ENCODE data around the gene REX1BD. TPM values are rescaled to one million over a fixed set of nuclear protein-coding genes. Genes with fewer than 3 reads are reported as not detected.

The REX1BD gene
- total and polyA plus RNA-seq, 8 donors = 20.4 to 52.1 (median 34.1) TPM

- ATAC-seq = no peak
- H3K9me3 ChIP-seq = no peaks in the 10 kb centered on the region
- no peak for TF ChIP-seq CTCF (IDR thresholded peaks at IDR 0.05)
- no peak overlapping the region for H3K27ac ChIP-seq
- H3K36me3 ChIP-seq = no peaks in the 10 kb centered on the region
- intact Hi-C loops (cut with DNase I) = no loop called here
- H3K27me3 ChIP-seq = peaks cover 43 to 96% of the 10 kb centered on the region in 2 donors
- no peak for DNase-seq
- peaks cover 4 to 25% of the 10 kb centered on the region in 2 donors for H3K4me1 ChIP-seq
- H3K4me3 ChIP-seq = no peak overlapping the region
Observed at GRCh38 chr19:18603255-18603957, 14.8 kb downstream of the REX1BD start.

- no peak for TF ChIP-seq CTCF (IDR thresholded peaks at IDR 0.05)
- peaks cover 4 to 25% of the 10 kb centered on the region in 2 donors for H3K4me1 ChIP-seq
- no peak overlapping the region for H3K4me3 ChIP-seq
- intact Hi-C loops (cut with DNase I) = no loop called here
- DNase-seq (no peak), ATAC-seq (no peak)
- peaks cover 49 to 96% of the 10 kb centered on the region in 2 donors for H3K27me3 ChIP-seq
- no peaks in the 10 kb centered on the region for H3K9me3 ChIP-seq
- no peaks in the 10 kb centered on the region for H3K36me3 ChIP-seq
- H3K27ac ChIP-seq = no peak overlapping the region
Observed at GRCh38 chr19:18603958-18604819, 15.6 kb downstream of the REX1BD start.

GRCh38 chr19:18604820-18605159 is 16.2 kb downstream of the REX1BD start:
- intact Hi-C loops (cut with DNase I) = no loop called here
- DNase-seq (no peak), ATAC-seq (no peak)
- Histone ChIP-seq H3K27me3 (peaks cover 55 to 96% of the 10 kb centered on the region in 2 donors), H3K4me1 (peaks cover 4 to 25% of the 10 kb centered on the region in 2 donors), H3K27ac (no peak overlapping the region), H3K4me3 (no peak overlapping the region), H3K36me3 (no peaks in the 10 kb centered on the region), H3K9me3 (no peaks in the 10 kb centered on the region)
- TF ChIP-seq CTCF (IDR thresholded peaks at IDR 0.05) = no peak

GRCh38 chr19:18605196-18605545 is 16.6 kb downstream of the REX1BD start:
- Histone ChIP-seq H3K27me3 (peaks cover 59 to 96% of the 10 kb centered on the region in 2 donors), H3K4me3 (no peak overlapping the region), H3K9me3 (no peaks in the 10 kb centered on the region), H3K27ac (no peak overlapping the region), H3K4me1 (peaks cover 5 to 25% of the 10 kb centered on the region in 2 donors), H3K36me3 (no peaks in the 10 kb centered on the region)
- ATAC-seq (no peak), DNase-seq (no peak)
- TF ChIP-seq CTCF (IDR thresholded peaks at IDR 0.05) = no peak
- intact Hi-C loops (cut with DNase I) = no loop called here

- Histone ChIP-seq H3K9me3 (no peaks in the 10 kb centered on the region), H3K4me3 (no peak overlapping the region), H3K27me3 (peaks cover 64 to 96% of the 10 kb centered on the region in 2 donors), H3K36me3 (no peaks in the 10 kb centered on the region), H3K4me1 (peaks cover 10 to 29% of the 10 kb centered on the region in 2 donors), H3K27ac (no peak overlapping the region)
- intact Hi-C loops (cut with DNase I) = no loop called here
- DNase-seq (no peak), ATAC-seq (no peak)
- TF ChIP-seq CTCF (IDR thresholded peaks at IDR 0.05) = no peak
Observed at GRCh38 chr19:18605546-18606280, 17.1 kb downstream of the REX1BD start.
